VCaP (cell line): ENCODE results near the gene SPRYD3.
A peak's percentile ranks its signal among the peaks of the same experiment; 100 is the strongest.

Source experiments
- H3K27ac ChIP-seq: fragments of 450-650 bp; 2 replicates; pipeline ENCODE4 v1.5.1; 2017
- TF ChIP-seq, protein P1 (sequence below): fragments of 450-650 bp; conservative IDR thresholded peaks from 2 replicates; pipeline ENCODE4 v1.5.1; 2017; ENCODE audit warnings: mild to moderate bottlenecking, moderate library complexity

SPRYD3 gene

DNA sequence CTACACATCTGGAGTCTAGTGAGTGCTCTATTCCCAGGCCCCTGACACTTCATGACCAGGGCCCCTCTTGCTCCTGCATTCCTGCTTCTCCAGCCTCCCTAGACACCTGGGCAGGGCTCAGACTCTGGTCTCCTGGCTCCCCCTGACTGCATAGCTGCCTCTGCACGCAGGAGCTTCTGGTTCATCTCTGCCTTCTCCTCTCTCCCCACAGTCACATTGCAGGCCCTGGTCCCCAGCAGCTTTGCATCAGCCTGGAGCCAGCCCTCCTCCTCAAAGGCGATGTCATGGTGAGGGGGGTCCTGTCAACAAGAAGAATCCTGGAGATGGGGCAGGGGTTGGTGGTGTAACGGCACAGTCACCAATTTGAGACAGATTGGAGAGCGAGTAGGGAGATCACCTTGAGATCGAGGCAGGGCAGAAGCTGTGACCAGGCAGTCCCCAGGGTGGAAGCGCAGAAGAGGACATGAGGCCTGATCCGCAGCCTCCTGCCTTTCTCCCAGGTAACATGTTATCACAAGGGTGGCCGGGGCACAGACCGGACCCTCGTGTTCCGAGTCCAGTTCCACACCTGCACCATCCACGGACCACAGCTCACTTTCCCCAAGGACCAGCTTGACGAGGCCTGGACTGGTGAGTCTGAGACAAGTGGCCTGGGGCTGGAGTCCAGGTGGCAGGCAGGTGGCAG is 21.2 kb downstream of the SPRYD3 start:
- TF ChIP-seq, protein P1, sequence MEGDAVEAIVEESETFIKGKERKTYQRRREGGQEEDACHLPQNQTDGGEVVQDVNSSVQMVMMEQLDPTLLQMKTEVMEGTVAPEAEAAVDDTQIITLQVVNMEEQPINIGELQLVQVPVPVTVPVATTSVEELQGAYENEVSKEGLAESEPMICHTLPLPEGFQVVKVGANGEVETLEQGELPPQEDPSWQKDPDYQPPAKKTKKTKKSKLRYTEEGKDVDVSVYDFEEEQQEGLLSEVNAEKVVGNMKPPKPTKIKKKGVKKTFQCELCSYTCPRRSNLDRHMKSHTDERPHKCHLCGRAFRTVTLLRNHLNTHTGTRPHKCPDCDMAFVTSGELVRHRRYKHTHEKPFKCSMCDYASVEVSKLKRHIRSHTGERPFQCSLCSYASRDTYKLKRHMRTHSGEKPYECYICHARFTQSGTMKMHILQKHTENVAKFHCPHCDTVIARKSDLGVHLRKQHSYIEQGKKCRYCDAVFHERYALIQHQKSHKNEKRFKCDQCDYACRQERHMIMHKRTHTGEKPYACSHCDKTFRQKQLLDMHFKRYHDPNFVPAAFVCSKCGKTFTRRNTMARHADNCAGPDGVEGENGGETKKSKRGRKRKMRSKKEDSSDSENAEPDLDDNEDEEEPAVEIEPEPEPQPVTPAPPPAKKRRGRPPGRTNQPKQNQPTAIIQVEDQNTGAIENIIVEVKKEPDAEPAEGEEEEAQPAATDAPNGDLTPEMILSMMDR = no peak

DNA sequence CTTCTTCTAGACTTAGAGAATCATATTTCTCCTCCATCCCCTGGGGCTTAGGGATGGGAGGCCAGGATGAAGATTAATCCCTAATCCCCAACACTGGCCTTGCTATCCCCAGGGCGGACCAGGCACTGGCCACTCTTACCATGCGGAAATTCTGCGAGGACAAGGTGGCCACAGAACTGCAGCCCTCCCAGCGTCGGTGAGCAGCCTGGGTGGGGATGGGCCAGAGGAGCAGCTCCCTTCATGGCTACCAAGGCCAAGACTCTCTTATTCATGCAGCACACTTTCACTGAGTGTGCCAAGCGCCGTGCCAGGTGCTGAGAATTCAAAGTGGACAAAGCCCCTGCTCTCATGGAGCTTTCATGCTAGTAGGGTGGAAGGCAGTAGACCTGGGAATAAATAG is 22.3 kb downstream of the SPRYD3 start:
- no peak overlapping the region for H3K27ac ChIP-seq
- TF ChIP-seq, protein P1 = no peak

More for the DNA sequence above, 21.2 kb downstream of the SPRYD3 start:
- no peak overlapping the region for H3K27ac ChIP-seq

DNA sequence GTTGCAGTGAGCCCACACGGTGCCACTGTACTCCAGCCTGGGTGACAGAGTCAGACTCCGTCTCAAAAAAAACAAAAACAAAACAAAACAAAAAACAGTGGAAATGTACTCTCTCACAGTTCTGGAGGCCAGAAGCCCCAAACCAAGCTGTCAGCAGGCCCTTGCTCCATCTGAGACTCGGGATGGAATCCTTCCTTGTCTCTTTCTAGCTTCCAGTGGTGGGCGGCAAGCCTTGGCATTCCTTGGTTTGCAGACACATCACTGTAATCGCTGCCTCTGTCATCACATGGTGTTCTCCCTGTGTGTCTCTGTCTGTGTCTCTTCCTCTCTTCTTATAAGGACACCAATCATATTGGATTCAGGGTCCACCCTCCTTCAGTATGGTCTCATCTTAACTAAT is 22.9 kb downstream of the SPRYD3 start:
- no peak overlapping the region; the same call in 1 of the 2 replicates for H3K27ac ChIP-seq
- TF ChIP-seq, protein P1 = no peak

DNA sequence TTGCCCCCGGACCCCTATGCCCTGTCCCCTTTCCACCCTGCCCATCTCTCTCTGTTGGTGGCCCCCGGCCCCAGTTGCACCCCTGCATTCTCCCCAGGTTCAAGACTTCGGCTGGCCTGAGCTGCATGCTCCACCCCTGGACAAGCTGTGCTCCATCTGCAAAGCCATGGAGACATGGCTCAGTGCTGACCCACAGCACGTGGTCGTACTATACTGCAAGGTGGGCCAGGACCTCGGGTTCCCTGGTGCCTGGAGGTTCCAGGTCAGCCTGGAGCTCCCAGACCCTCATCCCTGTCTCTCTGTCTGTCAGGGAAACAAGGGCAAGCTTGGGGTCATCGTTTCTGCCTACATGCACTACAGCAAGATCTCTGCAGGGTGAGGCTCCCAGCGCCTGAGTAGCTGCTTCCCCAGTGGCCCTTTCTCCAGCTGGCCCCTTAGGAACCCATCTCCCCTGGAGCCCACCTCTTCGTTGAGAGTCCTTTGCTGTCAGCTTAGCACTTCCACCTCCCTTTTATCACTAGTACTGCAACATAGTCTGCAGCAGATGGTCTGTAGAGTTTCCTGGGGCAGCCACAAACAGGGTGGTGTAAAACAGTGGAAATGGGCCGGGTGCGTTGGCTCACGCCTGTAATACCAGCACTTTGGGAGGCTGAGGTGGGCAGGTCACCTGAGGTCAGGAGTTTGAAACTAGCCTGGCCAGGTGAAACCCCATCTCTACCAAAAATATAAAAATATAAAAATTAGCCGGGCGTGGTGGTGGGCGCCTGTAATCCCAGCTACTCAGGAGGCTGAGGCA is 23.5 kb downstream of the SPRYD3 start:
- peak overlapping the region; percentile 95 for H3K27ac ChIP-seq
- TF ChIP-seq, protein P1 = no peak

DNA sequence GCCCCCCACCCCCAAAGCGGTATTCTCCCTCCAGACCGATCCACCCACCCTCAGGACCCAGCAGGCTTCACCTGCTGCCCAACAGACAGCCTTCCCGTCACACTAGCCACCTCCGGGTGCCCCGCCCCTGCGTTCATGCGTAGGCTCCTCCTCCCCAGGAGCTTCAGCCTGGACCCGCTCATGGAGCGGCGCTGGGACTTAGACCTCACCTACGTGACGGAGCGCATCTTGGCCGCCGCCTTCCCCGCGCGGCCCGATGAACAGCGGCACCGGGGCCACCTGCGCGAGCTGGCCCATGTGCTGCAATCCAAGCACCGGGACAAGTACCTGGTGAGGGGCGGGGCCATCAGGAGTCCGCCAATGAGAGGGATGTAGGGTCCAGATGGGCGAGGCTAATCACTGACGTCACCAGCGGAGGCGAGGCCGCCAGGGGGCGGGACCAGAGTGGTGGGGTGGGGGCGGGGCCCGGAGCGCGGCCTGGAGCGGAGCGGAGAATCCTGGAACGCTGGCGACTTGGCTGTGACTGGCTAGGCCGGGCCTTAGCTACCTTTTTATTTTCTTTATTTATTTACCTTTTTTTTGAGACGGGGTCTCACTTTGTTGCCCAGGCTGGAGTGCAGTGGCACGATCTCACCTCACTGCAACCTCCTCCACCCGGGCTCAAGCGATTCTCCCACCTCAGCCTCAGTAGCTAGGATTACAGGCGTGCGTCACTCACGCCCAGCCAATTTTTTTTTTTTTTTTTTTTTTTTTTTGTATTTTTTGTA is 24.9 kb downstream of the SPRYD3 start:
- TF ChIP-seq, protein P1 = no peak
- H3K27ac ChIP-seq = peak overlapping the region; percentile 95

DNA sequence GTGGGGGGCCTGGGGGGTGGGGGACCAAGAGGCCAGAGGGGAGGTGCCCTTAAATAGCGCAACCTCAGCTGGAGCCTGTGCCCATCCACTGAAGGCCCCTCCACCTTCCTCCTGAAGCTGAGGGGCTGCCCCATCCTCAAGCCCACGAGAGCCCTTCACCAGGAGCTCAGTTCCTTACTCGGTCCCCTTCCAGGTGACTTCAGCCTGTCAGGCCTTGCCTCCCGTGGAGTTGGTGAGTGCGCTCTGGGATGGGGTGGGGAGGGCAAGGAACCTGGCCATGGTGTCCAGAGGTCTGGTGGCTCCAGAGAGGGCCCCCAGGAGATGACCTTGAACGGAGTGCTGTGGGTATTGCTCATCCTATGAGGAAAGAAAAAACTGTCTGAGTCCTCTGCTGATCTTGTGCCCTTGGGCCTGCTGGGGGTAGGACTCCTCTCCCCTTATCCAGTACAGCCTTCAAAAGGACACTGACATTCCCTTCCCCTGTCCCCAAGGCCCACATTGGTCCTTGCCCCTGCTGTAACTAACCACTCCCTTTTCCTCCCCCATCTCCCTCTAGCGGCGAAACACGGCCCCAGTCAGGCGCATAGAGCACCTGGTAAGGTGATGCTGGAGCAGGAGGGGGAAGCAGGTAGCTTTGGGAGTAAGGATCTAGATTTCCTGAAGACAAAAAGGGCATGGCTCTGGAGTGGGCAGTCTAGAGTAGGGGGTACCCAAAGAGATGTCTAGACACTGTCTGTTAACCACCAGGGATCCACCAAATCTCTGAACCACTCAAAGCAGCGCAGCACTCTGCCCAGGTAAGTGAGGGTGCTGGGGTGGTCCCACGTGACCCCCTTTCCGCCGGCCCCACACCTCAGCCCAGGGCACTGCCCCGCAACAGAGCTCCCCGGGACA is 25.7 kb downstream of the SPRYD3 start:
- TF ChIP-seq, protein P1 = peak; percentile 94
- peak overlapping the region; percentile 95 for H3K27ac ChIP-seq
